RKO (cell line): Measurements from ENCODE around the gene RALGPS1.

Source experiments
- DNase-seq: peaks from one replicate; pipeline ENCODE4 v3.0.0-alpha.2; 2016; ENCODE audit warnings: low spot score

Gene RALGPS1

GRCh38 chr9:126914458-126915280 is at the start of gene RALGPS1:
RALGPS1 (plus strand) TSS chr9:126914782; CDS start chr9:126962290, 47,508 bp downstream.
- DNase-seq, result peak; percentile 99

GRCh38 chr9:126869368-126869767 is 45.2 kb upstream of the RALGPS1 start:
- DNase-seq, result no peak

- no peak for DNase-seq
Measured at GRCh38 chr9:126872516-126872915, 42.1 kb upstream of the RALGPS1 start.

GRCh38 chr9:126874546-126875314 is 39.9 kb upstream of the RALGPS1 start:
- no peak for DNase-seq

- no peak for DNase-seq
Measured at GRCh38 chr9:126875756-126876510, 38.6 kb upstream of the RALGPS1 start.

- no peak for DNase-seq
Measured at GRCh38 chr9:126876531-126876930, 38.1 kb upstream of the RALGPS1 start.

- no peak for DNase-seq
Measured at GRCh38 chr9:126877418-126877817, 37.2 kb upstream of the RALGPS1 start.

- DNase-seq, result no peak
Measured at GRCh38 chr9:126879288-126879687, 35.3 kb upstream of the RALGPS1 start.

- no peak for DNase-seq
Measured at GRCh38 chr9:126880226-126880946, 34.2 kb upstream of the RALGPS1 start.

GRCh38 chr9:126880947-126881332 is 33.6 kb upstream of the RALGPS1 start:
- DNase-seq, result no peak

- DNase-seq, result no peak
Measured at GRCh38 chr9:126882746-126883145, 31.8 kb upstream of the RALGPS1 start.

GRCh38 chr9:126883636-126884035 is 30.9 kb upstream of the RALGPS1 start:
- no peak for DNase-seq

GRCh38 chr9:126885131-126885641 is 29.4 kb upstream of the RALGPS1 start:
- DNase-seq, result no peak

GRCh38 chr9:126886034-126886822 is 28.4 kb upstream of the RALGPS1 start:
- no peak for DNase-seq

GRCh38 chr9:126886897-126887296 is 27.7 kb upstream of the RALGPS1 start:
- no peak for DNase-seq

GRCh38 chr9:126891676-126892075 is 22.9 kb upstream of the RALGPS1 start:
- DNase-seq, result no peak

- DNase-seq, result no peak
Measured at GRCh38 chr9:126893079-126893478, 21.5 kb upstream of the RALGPS1 start.

- DNase-seq, result peak; percentile 65
Measured at GRCh38 chr9:126894052-126894603, 20.5 kb upstream of the RALGPS1 start.

GRCh38 chr9:126902210-126902609 is 12.4 kb upstream of the RALGPS1 start:
- no peak for DNase-seq

- no peak for DNase-seq
Measured at GRCh38 chr9:126904586-126904985, 10.0 kb upstream of the RALGPS1 start.
